HG03521 (cell line): Measurements from ENCODE around the gene CENPS.
A peak's percentile ranks its signal among the peaks of the same experiment; 100 is the strongest.
"Not testable (repeated sequence)": the region's sequence is repeated elsewhere in the genome, so short reads cannot be mapped to it uniquely, and the experiment has no call there.

Experiments used
- ATAC-seq: cut with Tn5 transposase; IDR thresholded peaks from one replicate; pipeline ENCODE4 v1.9.1; 2021; ENCODE audit warnings: mild to moderate bottlenecking, moderate library complexity; ENCODE audit not compliant: unreplicated experiment

Gene CENPS

GRCh38 chr1:10450156-10450814 is 20.1 kb downstream of the CENPS start:
- no peak for ATAC-seq

GRCh38 chr1:10450836-10451235 is 20.6 kb downstream of the CENPS start:
- ATAC-seq: no peak

GRCh38 chr1:10451287-10451686 is 21.1 kb downstream of the CENPS start:
- ATAC-seq: no peak

- ATAC-seq: no peak
Observed at GRCh38 chr1:10456048-10456447, 25.8 kb downstream of the CENPS start.

- ATAC-seq: no peak
Observed at GRCh38 chr1:10456661-10457060, 26.4 kb downstream of the CENPS start.

- not testable (repeated sequence) for ATAC-seq
Observed at GRCh38 chr1:10457462-10457861, 27.2 kb downstream of the CENPS start.

GRCh38 chr1:10457875-10458274 is 27.6 kb downstream of the CENPS start:
- no peak for ATAC-seq

- ATAC-seq: no peak
Observed at GRCh38 chr1:10459184-10459583, 29.0 kb downstream of the CENPS start.

- no peak for ATAC-seq
Observed at GRCh38 chr1:10467078-10467477, 36.8 kb downstream of the CENPS start.

GRCh38 chr1:10470043-10470442 is 39.8 kb downstream of the CENPS start:
- no peak for ATAC-seq

- ATAC-seq: no peak
Observed at GRCh38 chr1:10471411-10472219, 41.4 kb downstream of the CENPS start.

GRCh38 chr1:10472220-10473144 is 42.2 kb downstream of the CENPS start, which contains the start of gene DFFA:
TSS of gene DFFA (minus strand) at chr1:10472529. CDS start at chr1:10472458, 71 bp downstream.
- peak; percentile 84 for ATAC-seq

GRCh38 chr1:10473145-10473765 is 43.0 kb downstream of the CENPS start:
- no peak for ATAC-seq

GRCh38 chr1:10474309-10474612 is 44.0 kb downstream of the CENPS start:
- not testable (repeated sequence) for ATAC-seq

- ATAC-seq: peak; percentile 49
Observed at GRCh38 chr1:10474613-10475507, 44.6 kb downstream of the CENPS start, which contains the start of gene PEX14. TSS of gene PEX14 (plus strand) at chr1:10474950. CDS start at chr1:10474967, 17 bp downstream.

- ATAC-seq: no peak
Observed at GRCh38 chr1:10475510-10475909, 45.3 kb downstream of the CENPS start.

- ATAC-seq: no peak
Observed at GRCh38 chr1:10479296-10479695, 49.1 kb downstream of the CENPS start.

GRCh38 chr1:10480614-10481013 is 50.4 kb downstream of the CENPS start:
- ATAC-seq: no peak

- no peak for ATAC-seq
Observed at GRCh38 chr1:10484521-10484920, 54.3 kb downstream of the CENPS start.
